HEK293 (cell line): Measurements from ENCODE around the gene STK4.

Source experiments
- CTCF ChIA-PET: fragments of 350-600 bp; formaldehyde crosslinking; extraction: SDS; loops from one replicate; lab custom pipeline; 2021; ENCODE audit warnings: antibody characterized with exemption; lab: Yijun Ruan, JAX
- POLR2A ChIA-PET: fragments of 300-600 bp; formaldehyde crosslinking; extraction: SDS; loops from one replicate; lab custom pipeline; 2020; ENCODE audit warnings: antibody characterized with exemption, inconsistent platforms; lab: Yijun Ruan, JAX
- H3K27ac ChIP-seq: fragments of 200-500 bp; sonication (Bioruptor generic); 2 replicates; pipeline ENCODE4 v1.5.1; 2014; ENCODE audit warnings: low read depth, low read length, control low read depth, inconsistent platforms; ENCODE audit errors: extremely low read depth
- H3K36me3 ChIP-seq, 2 experiments: fragments of 200-500 bp in 1 of 2; sonication (Bioruptor generic) in 1 of 2; 1 replicate in 1 of 2; 2 replicates in 1 of 2; pipeline ENCODE4 v1.5.1; 2014 to 2017; ENCODE audit warnings: inconsistent platforms in 2 of 2, low read length in 2 of 2; ENCODE audit not compliant: control insufficient read depth in 2 of 2, insufficient read depth in 1 of 2
- H3K4me1 ChIP-seq: fragments of 200-500 bp; sonication (Bioruptor generic); 2 replicates; pipeline ENCODE4 v1.5.1; 2014; ENCODE audit warnings: mild to moderate bottlenecking, low read length, inconsistent platforms; ENCODE audit not compliant: control insufficient read depth, insufficient read depth
- H3K4me3 ChIP-seq: 2 replicates; pipeline ENCODE4 v1.5.1; 2011; ENCODE audit warnings: low read depth, mild to moderate bottlenecking, control low read depth, low read length, moderate library complexity
- H3K9me3 ChIP-seq: fragments of 200-500 bp; sonication (Bioruptor generic); 2 replicates; pipeline ENCODE4 v1.5.1; 2014; ENCODE audit warnings: low read depth, low read length, inconsistent platforms; ENCODE audit not compliant: control insufficient read depth, insufficient read depth
- GLI4 ChIP-seq: fragments of 450-650 bp; formaldehyde crosslinking; IDR thresholded peaks from 2 replicates; pipeline ENCODE4 v1.5.1; 2016; ENCODE audit warnings: missing biosample characterization, missing genetic modification characterization
- GLIS1 ChIP-seq: fragments of 450-650 bp; formaldehyde crosslinking; IDR thresholded peaks from 2 replicates; pipeline ENCODE4 v1.5.1; 2016; ENCODE audit warnings: missing biosample characterization, missing genetic modification characterization
- GLIS2 ChIP-seq: fragments of 450-650 bp; formaldehyde crosslinking; IDR thresholded peaks from 2 replicates; pipeline ENCODE4 v1.5.1; 2016; ENCODE audit warnings: missing biosample characterization, missing genetic modification characterization
- ZNF133 ChIP-seq: fragments of 450-650 bp; formaldehyde crosslinking; IDR thresholded peaks from 2 replicates; pipeline ENCODE4 v1.5.1; 2016; ENCODE audit warnings: missing biosample characterization, missing genetic modification characterization
- ZNF175 ChIP-seq: fragments of 450-650 bp; formaldehyde crosslinking; IDR thresholded peaks from 2 replicates; pipeline ENCODE4 v1.5.1; 2016; ENCODE audit warnings: missing biosample characterization, missing genetic modification characterization
- ZNF19 ChIP-seq: fragments of 450-650 bp; formaldehyde crosslinking; IDR thresholded peaks from 2 replicates; pipeline ENCODE4; 2016; ENCODE audit warnings: missing biosample characterization, missing genetic modification characterization, low read depth
- ZNF335 ChIP-seq: fragments of 450-650 bp; formaldehyde crosslinking; conservative IDR thresholded peaks from 2 replicates; pipeline ENCODE4 v1.5.1; 2016; ENCODE audit warnings: missing biosample characterization, missing genetic modification characterization
- ZNF530 ChIP-seq: fragments of 450-650 bp; formaldehyde crosslinking; IDR thresholded peaks from 2 replicates; pipeline ENCODE4 v1.5.1; 2016; ENCODE audit warnings: low read depth, missing biosample characterization, missing genetic modification characterization
- ZNF629 ChIP-seq: fragments of 450-650 bp; formaldehyde crosslinking; IDR thresholded peaks from 2 replicates; pipeline ENCODE4 v1.5.1; 2017; ENCODE audit warnings: missing biosample characterization, missing genetic modification characterization
- ZNF792 ChIP-seq: fragments of 450-650 bp; formaldehyde crosslinking; IDR thresholded peaks from 2 replicates; pipeline ENCODE4 v1.5.1; 2016; ENCODE audit warnings: missing biosample characterization, missing genetic modification characterization
- TF ChIP-seq, protein P1 (sequence below): fragments of 450-650 bp; formaldehyde crosslinking; conservative IDR thresholded peaks from 2 replicates; pipeline ENCODE4 v1.5.1; 2016; ENCODE audit warnings: low read depth, missing biosample characterization, missing genetic modification characterization
- TF ChIP-seq, protein P2 (sequence below): fragments of 450-650 bp; formaldehyde crosslinking; IDR thresholded peaks from 2 replicates; pipeline ENCODE4 v1.5.1; 2017; ENCODE audit warnings: missing biosample characterization, missing genetic modification characterization
- TF ChIP-seq, protein P3 (sequence below): fragments of 450-650 bp; formaldehyde crosslinking; IDR thresholded peaks from 2 replicates; pipeline ENCODE4 v1.5.1; 2017; ENCODE audit warnings: missing biosample characterization, missing genetic modification characterization
- TF ChIP-seq, protein P4 (sequence below): fragments of 450-650 bp; formaldehyde crosslinking; IDR thresholded peaks from 2 replicates; pipeline ENCODE4 v1.5.1; 2016; ENCODE audit warnings: missing biosample characterization, missing genetic modification characterization
- TF ChIP-seq, protein P5 (sequence below): fragments of 450-650 bp; formaldehyde crosslinking; IDR thresholded peaks from 2 replicates; pipeline ENCODE4 v1.5.1; 2017; ENCODE audit warnings: missing biosample characterization, missing genetic modification characterization
- TF ChIP-seq, protein P6 (sequence below): fragments of 450-650 bp; formaldehyde crosslinking; IDR thresholded peaks from 2 replicates; pipeline ENCODE4 v1.5.1; 2016; ENCODE audit warnings: missing biosample characterization, missing genetic modification characterization

Gene STK4

DNA sequence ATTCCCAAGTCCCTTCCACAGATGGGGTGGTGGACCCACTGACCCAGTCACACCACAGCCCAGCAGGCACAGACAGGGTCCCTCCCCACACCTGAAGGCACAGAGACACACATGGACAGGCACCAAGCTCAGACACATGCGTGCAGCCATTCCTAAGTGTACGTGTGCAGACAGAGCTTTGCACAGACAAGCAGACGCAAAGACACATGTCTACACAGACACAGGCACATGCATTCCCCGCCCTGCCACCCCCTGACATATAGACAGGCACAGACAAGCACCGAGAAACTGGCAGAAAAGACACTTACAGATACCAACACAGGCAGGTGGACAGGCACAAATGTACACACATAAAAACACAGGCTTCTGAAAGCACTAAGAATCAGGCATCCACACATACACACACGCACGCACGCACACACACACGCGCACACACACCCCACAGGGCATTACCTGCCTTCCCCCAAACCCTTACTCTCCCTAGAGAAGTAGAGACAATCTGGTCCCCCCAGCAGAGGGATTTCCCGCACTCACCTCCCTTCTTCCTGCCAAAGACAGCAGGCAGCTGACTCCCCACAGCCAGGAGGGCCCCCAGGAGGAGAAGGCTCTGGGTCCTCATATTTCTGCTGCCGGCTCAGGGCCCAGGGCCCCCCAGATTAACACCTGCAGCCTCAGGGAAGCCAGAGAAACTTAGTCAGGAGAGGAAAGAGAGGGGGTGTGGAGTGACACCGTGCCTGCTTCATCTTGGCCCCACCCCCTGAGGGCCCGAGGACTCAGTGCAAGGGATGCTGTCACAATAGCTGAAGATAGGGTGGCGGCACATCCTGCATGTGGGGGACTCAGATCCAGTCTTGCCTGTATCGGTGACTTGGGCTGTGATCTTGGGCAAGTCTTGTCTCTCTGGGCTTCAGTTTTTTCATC is 148.4 kb downstream of the STK4 start, which contains the start of gene WFDC5:
Gene WFDC5, minus strand, starts transcription at position 710 of the 921 bp plus-strand sequence. Its CDS starts 91 bp downstream, at position 619.
- CTCF ChIA-PET = interaction anchor here (0.6 to 3.8 kb wide), 4 partner anchors 19 to 198 kb away, joined by 4 to 34 read pairs (median 20); no protein-coding TSS in a partner anchor
- no peak for TF ChIP-seq GLI4 (tag by site-specific recombination)
- no peak for TF ChIP-seq ZNF629 (tag by site-specific recombination)
- 0 out of 2 replicates have a peak, but pooled peaks have one; percentile 31 for TF ChIP-seq GLIS2 (tag by site-specific recombination)
- TF ChIP-seq GLIS1 (tag by site-specific recombination) = peak; percentile 88
- TF ChIP-seq ZNF335 (tag by site-specific recombination) = peak; percentile 47; the same call in 1 of the 2 replicates
- TF ChIP-seq, protein P1, sequence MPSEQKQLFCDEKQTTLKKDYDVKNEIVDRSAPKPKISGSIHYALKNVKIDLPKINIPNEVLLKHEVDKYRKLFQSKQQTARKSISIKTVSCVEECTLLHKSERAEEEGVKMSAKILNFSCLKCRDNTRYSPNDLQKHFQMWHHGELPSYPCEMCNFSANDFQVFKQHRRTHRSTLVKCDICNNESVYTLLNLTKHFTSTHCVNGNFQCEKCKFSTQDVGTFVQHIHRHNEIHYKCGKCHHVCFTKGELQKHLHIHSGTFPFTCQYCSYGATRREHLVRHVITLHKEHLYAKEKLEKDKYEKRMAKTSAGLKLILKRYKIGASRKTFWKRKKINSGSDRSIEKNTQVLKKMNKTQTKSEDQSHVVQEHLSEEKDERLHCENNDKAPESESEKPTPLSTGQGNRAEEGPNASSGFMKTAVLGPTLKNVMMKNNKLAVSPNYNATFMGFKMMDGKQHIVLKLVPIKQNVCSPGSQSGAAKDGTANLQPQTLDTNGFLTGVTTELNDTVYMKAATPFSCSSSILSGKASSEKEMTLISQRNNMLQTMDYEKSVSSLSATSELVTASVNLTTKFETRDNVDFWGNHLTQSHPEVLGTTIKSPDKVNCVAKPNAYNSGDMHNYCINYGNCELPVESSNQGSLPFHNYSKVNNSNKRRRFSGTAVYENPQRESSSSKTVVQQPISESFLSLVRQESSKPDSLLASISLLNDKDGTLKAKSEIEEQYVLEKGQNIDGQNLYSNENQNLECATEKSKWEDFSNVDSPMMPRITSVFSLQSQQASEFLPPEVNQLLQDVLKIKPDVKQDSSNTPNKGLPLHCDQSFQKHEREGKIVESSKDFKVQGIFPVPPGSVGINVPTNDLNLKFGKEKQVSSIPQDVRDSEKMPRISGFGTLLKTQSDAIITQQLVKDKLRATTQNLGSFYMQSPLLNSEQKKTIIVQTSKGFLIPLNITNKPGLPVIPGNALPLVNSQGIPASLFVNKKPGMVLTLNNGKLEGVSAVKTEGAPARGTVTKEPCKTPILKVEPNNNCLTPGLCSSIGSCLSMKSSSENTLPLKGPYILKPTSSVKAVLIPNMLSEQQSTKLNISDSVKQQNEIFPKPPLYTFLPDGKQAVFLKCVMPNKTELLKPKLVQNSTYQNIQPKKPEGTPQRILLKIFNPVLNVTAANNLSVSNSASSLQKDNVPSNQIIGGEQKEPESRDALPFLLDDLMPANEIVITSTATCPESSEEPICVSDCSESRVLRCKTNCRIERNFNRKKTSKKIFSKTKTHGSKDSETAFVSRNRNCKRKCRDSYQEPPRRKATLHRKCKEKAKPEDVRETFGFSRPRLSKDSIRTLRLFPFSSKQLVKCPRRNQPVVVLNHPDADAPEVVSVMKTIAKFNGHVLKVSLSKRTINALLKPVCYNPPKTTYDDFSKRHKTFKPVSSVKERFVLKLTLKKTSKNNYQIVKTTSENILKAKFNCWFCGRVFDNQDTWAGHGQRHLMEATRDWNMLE (tag by site-specific recombination) = no peak
- TF ChIP-seq, protein P2, sequence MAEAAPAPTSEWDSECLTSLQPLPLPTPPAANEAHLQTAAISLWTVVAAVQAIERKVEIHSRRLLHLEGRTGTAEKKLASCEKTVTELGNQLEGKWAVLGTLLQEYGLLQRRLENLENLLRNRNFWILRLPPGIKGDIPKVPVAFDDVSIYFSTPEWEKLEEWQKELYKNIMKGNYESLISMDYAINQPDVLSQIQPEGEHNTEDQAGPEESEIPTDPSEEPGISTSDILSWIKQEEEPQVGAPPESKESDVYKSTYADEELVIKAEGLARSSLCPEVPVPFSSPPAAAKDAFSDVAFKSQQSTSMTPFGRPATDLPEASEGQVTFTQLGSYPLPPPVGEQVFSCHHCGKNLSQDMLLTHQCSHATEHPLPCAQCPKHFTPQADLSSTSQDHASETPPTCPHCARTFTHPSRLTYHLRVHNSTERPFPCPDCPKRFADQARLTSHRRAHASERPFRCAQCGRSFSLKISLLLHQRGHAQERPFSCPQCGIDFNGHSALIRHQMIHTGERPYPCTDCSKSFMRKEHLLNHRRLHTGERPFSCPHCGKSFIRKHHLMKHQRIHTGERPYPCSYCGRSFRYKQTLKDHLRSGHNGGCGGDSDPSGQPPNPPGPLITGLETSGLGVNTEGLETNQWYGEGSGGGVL (tag by site-specific recombination) = no peak
- no peak for TF ChIP-seq ZNF530 (tag by site-specific recombination)
- TF ChIP-seq ZNF175 (tag by site-specific recombination) = no peak
- TF ChIP-seq, protein P3, sequence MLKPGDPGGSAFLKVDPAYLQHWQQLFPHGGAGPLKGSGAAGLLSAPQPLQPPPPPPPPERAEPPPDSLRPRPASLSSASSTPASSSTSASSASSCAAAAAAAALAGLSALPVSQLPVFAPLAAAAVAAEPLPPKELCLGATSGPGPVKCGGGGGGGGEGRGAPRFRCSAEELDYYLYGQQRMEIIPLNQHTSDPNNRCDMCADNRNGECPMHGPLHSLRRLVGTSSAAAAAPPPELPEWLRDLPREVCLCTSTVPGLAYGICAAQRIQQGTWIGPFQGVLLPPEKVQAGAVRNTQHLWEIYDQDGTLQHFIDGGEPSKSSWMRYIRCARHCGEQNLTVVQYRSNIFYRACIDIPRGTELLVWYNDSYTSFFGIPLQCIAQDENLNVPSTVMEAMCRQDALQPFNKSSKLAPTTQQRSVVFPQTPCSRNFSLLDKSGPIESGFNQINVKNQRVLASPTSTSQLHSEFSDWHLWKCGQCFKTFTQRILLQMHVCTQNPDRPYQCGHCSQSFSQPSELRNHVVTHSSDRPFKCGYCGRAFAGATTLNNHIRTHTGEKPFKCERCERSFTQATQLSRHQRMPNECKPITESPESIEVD (tag by site-specific recombination) = no peak
- Histone ChIP-seq H3K27ac (no peak within 1 kb of the TSS), H3K9me3 (no peaks in the 10 kb centered on the region), H3K4me1 (no peaks in the 10 kb centered on the region), H3K36me3 (no peaks in the 10 kb centered on the region), H3K4me3 (no peak within 1 kb of the TSS)
- POLR2A ChIA-PET = no interaction called here

DNA sequence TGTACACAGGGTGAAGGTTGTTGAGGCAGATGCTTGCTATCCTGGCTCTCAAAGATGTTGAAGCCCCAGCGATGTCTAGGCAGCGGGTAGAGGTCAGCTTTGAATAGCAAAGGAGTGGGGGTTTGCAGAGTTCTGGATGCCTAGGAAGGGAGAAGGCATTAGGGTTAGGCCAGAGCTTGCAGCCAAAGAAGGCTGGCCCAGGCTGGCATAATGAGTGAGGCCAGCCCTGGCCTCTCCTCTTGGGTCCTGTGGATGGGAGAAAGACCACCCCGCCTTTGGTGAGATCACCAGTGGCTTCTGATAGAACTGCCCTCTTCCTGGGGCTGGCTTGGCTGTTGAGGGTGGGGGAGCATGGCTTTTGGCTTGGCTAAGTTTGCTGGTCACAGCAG is 149.1 kb downstream of the STK4 start:
- Histone ChIP-seq H3K4me1 (no peaks in the 10 kb centered on the region), H3K36me3 (no peaks in the 10 kb centered on the region), H3K9me3 (no peaks in the 10 kb centered on the region), H3K27ac (no peak overlapping the region), H3K4me3 (no peak overlapping the region)
- POLR2A ChIA-PET = no interaction called here
- CTCF ChIA-PET = interaction anchor here (1.0 to 1.4 kb wide), 2 partner anchors 20 to 179 kb away, joined by 3 to 4 read pairs; no protein-coding TSS in a partner anchor
- TF ChIP-seq ZNF792 (tag by site-specific recombination) (no peak), ZNF19 (tag by site-specific recombination) (no peak), ZNF133 (no peak)
- TF ChIP-seq, protein P4, sequence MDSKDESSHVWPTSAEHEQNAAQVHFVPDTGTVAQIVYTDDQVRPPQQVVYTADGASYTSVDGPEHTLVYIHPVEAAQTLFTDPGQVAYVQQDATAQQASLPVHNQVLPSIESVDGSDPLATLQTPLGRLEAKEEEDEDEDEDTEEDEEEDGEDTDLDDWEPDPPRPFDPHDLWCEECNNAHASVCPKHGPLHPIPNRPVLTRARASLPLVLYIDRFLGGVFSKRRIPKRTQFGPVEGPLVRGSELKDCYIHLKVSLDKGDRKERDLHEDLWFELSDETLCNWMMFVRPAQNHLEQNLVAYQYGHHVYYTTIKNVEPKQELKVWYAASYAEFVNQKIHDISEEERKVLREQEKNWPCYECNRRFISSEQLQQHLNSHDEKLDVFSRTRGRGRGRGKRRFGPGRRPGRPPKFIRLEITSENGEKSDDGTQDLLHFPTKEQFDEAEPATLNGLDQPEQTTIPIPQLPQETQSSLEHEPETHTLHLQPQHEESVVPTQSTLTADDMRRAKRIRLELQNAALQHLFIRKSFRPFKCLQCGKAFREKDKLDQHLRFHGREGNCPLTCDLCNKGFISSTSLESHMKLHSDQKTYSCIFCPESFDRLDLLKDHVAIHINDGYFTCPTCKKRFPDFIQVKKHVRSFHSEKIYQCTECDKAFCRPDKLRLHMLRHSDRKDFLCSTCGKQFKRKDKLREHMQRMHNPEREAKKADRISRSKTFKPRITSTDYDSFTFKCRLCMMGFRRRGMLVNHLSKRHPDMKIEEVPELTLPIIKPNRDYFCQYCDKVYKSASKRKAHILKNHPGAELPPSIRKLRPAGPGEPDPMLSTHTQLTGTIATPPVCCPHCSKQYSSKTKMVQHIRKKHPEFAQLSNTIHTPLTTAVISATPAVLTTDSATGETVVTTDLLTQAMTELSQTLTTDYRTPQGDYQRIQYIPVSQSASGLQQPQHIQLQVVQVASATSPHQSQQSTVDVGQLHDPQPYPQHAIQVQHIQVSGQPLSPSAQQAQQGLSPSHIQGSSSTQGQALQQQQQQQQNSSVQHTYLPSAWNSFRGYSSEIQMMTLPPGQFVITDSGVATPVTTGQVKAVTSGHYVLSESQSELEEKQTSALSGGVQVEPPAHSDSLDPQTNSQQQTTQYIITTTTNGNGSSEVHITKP (tag by site-specific recombination) = no peak
- TF ChIP-seq, protein P5, sequence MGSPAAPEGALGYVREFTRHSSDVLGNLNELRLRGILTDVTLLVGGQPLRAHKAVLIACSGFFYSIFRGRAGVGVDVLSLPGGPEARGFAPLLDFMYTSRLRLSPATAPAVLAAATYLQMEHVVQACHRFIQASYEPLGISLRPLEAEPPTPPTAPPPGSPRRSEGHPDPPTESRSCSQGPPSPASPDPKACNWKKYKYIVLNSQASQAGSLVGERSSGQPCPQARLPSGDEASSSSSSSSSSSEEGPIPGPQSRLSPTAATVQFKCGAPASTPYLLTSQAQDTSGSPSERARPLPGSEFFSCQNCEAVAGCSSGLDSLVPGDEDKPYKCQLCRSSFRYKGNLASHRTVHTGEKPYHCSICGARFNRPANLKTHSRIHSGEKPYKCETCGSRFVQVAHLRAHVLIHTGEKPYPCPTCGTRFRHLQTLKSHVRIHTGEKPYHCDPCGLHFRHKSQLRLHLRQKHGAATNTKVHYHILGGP = no peak
- TF ChIP-seq, protein P6, sequence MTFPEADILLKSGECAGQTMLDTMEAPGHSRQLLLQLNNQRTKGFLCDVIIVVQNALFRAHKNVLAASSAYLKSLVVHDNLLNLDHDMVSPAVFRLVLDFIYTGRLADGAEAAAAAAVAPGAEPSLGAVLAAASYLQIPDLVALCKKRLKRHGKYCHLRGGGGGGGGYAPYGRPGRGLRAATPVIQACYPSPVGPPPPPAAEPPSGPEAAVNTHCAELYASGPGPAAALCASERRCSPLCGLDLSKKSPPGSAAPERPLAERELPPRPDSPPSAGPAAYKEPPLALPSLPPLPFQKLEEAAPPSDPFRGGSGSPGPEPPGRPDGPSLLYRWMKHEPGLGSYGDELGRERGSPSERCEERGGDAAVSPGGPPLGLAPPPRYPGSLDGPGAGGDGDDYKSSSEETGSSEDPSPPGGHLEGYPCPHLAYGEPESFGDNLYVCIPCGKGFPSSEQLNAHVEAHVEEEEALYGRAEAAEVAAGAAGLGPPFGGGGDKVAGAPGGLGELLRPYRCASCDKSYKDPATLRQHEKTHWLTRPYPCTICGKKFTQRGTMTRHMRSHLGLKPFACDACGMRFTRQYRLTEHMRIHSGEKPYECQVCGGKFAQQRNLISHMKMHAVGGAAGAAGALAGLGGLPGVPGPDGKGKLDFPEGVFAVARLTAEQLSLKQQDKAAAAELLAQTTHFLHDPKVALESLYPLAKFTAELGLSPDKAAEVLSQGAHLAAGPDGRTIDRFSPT = no peak
